22Rv1 (cell line): Measurements from ENCODE around the gene EXOC1L.

Experiments used
- CTCF ChIP-seq: fragments of 450-650 bp; IDR thresholded peaks from 2 replicates; pipeline ENCODE4 v1.5.1; 2017; ENCODE audit warnings: mild to moderate bottlenecking
- ZFX ChIP-seq: fragments of 450-650 bp; IDR thresholded peaks from 2 replicates; pipeline ENCODE4 v1.6.1; 2017; ENCODE audit warnings: antibody characterized with exemption, borderline replicate concordance

GRCh38 chr4:55853484-55854046, 34.0 kb downstream of the EXOC1L start, which contains the start of gene EXOC1:
- TF ChIP-seq CTCF (no peak), ZFX (no peak)
